NCI-H526 (cell line): Measurements from ENCODE around the gene PUM2.
"Not testable (repeated sequence)": the region's sequence is repeated elsewhere in the genome, so short reads cannot be mapped to it uniquely, and the experiment has no call there.

Experiments
- DNase-seq, 2 experiments: peaks; one replicate each; lab custom pipeline; 2025; lab: John Stamatoyannopoulos, UW

PUM2 gene

GRCh38 chr2:20294231-20294630, 56.4 kb downstream of the PUM2 start:
- no peak for DNase-seq

DNA sequence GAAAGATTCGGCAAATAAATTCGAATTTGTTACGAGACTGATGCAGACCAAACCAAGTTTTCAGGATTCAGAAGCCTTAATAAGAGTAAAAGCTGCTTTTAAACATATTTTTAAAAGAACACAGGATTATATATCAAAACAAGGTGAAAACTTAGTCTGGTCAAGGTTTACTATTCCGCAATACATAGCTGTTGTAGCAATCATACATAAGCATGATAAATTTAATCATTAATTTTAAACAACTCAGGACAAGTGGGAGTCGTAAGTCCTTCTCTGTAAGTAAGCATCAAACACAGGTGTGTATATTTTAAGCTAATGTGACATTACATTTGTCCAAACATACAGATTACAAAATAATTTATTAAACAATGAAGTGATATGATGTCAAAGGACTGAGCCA, 57.7 kb downstream of the PUM2 start:
- DNase-seq, result no peak

- no peak for DNase-seq
Observed at GRCh38 chr2:20291846-20292408, 58.7 kb downstream of the PUM2 start.

GRCh38 chr2:20291106-20291564, 59.5 kb downstream of the PUM2 start:
- peak; percentile 52 to 74 for DNase-seq

GRCh38 chr2:20288642-20289340, 61.9 kb downstream of the PUM2 start:
- no peak for DNase-seq

DNA sequence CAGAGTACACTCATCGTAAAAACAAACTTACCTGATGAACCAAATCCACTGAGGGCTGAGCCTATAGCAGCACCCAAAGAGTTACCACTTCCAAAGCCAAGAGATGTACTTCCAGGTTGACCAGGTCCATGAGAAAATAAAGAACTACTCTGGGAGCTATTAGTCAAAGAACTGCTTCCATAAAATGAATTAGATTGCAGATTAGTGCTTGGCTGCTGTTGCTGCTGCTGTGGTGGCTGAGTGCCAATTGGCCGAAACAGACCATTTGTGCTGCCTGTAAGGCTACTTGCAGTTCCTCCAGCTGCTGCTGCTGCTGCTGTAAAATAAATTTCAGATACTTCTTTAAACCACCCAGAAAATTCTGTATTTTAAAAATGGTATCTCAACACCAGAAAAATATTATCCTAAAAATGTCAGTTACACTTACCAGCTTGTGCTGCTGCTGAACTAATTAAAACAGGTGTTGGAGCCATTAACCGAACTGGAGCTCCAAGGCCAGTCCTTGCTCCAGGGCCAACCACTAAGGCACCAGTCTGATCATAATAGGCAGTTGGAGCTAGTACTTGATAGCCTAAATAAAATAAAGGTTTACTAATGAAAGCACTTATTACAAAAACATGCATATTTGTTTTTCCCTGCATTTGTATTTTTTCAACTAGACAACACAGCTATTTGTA, 67.6 kb downstream of the PUM2 start:
- DNase-seq, result no peak

GRCh38 chr2:20281876-20282275, 68.8 kb downstream of the PUM2 start:
- no peak for DNase-seq

DNA sequence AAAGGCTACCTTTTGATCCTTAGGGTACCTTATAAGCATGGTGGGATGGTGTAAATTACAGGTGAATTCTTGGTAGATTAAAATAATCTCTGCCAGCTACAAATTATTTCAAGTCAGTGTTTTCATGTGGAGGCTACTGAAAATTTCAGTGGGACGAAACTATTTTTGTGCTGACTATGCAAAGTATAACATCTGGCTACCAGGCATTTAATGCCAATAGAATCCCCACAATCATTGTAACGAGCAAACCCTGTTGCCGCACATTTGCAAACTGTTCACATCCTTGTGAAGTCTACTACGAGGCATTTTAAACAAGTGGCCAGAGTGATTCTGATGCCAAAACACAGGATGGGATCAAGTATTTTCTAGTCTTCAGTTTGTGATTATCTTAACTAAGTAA, 77.6 kb downstream of the PUM2 start:
- no peak for DNase-seq

DNA sequence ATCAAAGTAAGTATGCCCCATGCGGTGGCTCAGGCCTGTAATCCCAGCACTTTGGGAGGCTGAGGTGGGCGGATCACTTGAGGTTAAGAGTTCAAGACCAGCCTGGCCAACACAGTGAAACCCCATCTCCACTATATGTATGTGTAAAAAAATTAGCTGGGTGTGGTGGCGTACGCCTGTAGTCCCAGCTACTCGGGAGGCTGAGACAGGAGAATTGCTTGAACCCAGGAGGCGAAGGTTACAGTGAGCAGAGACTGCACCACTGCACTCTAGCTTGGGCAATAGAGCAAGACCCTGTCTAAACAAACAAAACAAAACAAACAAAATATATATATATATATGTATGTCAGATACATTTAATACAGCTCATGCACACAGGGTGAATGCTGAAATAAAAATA, 82.3 kb downstream of the PUM2 start:
- DNase-seq, result not testable (repeated sequence)

DNA sequence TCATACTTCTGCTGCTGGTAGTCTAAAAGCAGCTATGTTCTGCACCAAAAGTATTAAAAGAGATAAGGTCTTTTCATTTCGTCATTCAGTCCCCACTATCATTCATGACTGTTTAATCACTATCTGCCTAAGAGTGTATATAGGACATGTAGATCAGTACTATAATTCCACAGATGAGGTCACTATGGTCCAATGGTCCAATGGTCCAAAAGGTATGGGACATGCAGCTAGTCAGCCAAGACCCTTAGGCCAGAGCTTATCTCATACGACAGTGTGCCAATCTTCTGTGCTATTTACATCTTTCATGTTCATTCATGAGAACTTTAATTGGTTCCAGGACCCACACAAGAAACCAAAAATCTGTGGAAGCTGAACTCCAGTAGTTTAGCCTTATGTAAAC, 83.1 kb downstream of the PUM2 start:
- DNase-seq, result no peak

- DNase-seq, result peak; percentile 67 to 79
Observed at GRCh38 chr2:20264629-20265028, 86.0 kb downstream of the PUM2 start.

- no peak for DNase-seq
Observed at GRCh38 chr2:20257411-20257810, 93.2 kb downstream of the PUM2 start.

DNA sequence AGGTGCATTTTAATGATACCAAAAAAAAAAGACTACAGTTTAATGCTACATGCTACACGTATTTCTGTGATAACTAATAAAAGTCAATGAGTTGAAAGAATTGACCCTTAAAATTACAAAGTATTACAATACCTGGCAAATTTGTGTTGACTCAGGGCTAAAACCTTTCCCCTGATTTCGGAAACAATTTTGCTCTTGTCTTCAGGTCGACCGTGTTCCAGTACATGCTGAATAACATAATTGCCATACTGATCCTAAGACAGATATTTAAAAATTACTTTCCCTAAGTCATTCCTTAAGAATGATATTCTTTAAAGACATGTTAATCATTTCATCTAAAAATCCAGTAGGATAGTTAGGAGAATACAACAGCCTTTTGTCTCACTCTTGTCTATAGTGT, 95.9 kb downstream of the PUM2 start:
- DNase-seq, result no peak

GRCh38 chr2:20250436-20250835, 100.2 kb downstream of the PUM2 start:
- DNase-seq, result no peak

- no peak for DNase-seq
Observed at GRCh38 chr2:20249170-20249569, 101.5 kb downstream of the PUM2 start.

DNA sequence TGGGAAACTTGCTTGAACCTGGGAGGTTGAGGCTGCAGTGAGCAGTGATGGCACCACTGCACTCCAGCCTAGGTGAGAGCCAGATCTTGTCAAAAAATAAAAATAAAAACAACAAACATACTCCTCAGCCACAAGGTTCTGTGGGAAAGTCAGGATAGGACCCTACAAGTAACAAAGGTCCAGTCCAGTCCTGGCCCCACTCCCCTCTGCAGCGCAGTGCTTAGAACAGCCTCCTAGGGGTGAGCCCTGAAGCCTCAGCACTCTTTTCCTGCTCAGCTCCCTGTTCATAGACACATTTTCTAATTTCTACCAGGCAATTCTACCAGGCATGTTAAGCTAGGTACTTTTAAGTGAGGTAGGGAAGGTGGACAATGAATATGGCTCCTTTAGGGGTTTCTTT, 103.6 kb downstream of the PUM2 start:
- DNase-seq, result no peak

DNA sequence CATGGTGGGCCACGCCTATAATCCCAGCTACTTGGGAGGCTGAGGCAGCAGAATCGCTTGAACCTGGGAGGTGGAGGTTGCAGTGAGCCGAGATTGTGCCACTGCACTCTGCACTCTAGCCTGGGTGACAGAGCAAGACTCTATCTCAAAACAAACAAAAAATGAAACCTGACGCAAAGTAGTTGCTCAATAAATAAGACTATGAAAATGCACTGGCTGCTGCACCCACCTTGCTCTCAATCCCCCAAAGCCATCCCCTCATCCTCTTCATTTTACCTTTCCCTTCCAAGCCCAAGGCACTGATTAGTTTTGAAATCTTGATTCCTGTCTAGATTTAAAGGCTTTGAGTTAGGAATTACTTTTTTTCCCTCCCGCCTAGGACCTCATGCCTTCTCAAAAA, 107.0 kb downstream of the PUM2 start:
- DNase-seq, result not testable (repeated sequence)

DNA sequence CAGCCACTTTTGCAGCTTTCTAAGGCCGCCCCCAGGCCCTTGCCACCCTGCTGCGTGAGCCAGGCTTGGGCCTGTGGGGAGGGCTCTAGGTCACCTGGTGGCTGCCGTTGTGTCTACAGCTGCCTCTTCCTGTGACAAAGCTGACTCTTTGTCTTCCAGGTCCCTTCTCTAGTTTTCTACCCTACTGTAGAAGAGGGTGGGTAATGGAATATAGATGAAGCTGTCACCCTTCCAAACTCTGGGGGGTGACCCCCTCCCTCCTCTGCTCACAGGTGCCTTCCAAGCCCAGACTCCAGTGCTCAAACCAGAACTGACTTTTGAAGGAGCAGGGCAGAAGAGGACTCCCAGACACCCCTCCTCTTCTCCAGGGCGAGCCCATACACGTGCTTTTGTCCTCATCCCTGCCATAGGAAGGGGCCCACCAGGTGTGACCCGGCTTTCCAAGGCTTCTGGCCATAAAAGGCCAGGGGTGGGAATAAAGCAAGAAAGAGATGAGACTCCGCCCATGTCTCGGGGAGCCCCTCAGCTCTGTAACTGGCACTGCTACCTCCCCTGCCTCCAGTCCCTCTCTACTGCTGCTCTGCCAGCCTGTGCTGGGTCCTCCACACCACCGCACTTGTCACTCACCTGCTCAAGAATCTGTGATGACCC, 107.8 kb downstream of the PUM2 start:
- peak in 1 of 2 experiments; percentile 50 for DNase-seq

DNA sequence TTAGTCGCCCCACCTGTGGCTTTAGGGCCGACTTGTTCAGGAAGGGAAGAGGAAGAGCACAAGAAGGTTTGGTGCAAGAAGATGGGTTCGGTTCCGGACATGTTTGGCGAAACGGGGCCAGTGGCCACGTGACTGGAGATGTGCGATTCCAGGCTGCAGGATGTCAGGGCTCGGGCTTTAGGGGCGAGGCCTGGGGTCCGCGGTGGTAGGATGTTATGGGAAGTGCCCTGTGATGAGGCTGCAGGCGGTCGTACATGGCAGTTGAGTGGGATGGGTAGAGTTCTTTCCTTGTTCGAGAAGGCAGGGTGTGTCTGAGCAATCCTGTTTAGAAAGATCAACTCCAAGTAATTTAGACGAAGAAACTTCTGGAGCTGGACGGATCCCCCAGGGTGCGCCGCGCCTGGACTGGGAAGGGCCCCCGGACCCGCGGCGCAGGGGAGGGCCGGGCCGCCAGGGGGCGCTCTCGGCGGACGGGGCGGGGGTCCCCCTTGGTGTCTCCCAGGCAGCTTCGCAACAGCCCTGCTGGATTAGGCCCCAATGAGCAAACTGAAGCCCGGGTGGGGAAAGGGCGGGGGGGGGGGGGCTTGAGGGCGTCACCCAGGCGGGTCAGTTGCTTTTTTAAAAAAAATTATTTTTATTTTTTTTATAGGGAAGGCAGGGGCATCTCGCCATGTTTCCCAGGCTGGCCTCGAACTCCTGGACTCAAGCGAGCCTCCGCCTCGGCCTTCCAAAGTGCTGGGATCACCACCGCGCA, 108.5 kb downstream of the PUM2 start:
- DNase-seq, result no peak

- not testable (repeated sequence) for DNase-seq
Observed at GRCh38 chr2:20240291-20240690, 110.4 kb downstream of the PUM2 start.

- DNase-seq, result no peak
Observed at GRCh38 chr2:20236496-20236895, 114.1 kb downstream of the PUM2 start.

GRCh38 chr2:20235655-20236305, 114.9 kb downstream of the PUM2 start:
- no peak for DNase-seq
